ENCODE measurements around the gene LRBA.

The LRBA gene

DNA sequence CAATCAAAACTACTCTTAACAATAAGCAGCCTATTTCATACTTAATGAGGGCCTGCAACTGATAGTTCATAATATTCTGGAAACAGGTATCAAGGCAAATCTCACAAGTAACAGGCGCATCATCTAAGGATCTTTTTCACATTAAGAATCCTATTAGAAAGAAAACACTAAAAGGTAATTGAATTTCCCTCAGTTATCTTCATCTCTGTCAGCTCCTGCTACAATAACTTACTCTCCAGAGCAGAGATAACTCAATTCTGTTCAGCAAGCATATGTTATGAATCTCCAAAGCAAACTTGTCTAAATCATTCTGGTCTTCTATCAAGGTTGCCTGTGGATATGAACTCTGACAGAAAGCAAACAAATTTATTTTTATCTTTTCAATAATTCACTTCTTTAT, 307.1 kb downstream of the LRBA start:
- no peak overlapping the region for H3K4me3 ChIP-seq (ENCODE audit: low read depth, low read length, poor library complexity, severe bottlenecking)
- no peaks in the 10 kb centered on the region for H3K36me3 ChIP-seq (ENCODE audit: insufficient read depth, low read length)
- no peaks in the 10 kb centered on the region for H4K20me1 ChIP-seq (ENCODE audit: insufficient read depth, low read length)
- H3K4me1 ChIP-seq (ENCODE audit: insufficient read depth, low read length, severe bottlenecking): no peaks in the 10 kb centered on the region
- H3K9ac ChIP-seq (ENCODE audit: low read length): no peak overlapping the region
- H3K4me2 ChIP-seq (ENCODE audit: low read length): no peak overlapping the region
- no peaks in the 10 kb centered on the region for H3K9me3 ChIP-seq (ENCODE audit: low read length)
- H3K9me2 ChIP-seq (ENCODE audit: low read depth, low read length): no peaks in the 10 kb centered on the region
- TF ChIP-seq, protein P1, sequence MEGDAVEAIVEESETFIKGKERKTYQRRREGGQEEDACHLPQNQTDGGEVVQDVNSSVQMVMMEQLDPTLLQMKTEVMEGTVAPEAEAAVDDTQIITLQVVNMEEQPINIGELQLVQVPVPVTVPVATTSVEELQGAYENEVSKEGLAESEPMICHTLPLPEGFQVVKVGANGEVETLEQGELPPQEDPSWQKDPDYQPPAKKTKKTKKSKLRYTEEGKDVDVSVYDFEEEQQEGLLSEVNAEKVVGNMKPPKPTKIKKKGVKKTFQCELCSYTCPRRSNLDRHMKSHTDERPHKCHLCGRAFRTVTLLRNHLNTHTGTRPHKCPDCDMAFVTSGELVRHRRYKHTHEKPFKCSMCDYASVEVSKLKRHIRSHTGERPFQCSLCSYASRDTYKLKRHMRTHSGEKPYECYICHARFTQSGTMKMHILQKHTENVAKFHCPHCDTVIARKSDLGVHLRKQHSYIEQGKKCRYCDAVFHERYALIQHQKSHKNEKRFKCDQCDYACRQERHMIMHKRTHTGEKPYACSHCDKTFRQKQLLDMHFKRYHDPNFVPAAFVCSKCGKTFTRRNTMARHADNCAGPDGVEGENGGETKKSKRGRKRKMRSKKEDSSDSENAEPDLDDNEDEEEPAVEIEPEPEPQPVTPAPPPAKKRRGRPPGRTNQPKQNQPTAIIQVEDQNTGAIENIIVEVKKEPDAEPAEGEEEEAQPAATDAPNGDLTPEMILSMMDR (IDR thresholded peaks at IDR 0.05; ENCODE audit: low read length): no peak
- TF ChIP-seq EZH2 (IDR thresholded peaks at IDR 0.05; ENCODE audit: borderline replicate concordance, low read length): no peak
- H3K79me2 ChIP-seq (ENCODE audit: insufficient read depth, low read length): no peaks in the 10 kb centered on the region
- no peaks in the 10 kb centered on the region for H3F3A ChIP-seq (ENCODE audit: insufficient read depth, low read length)
- no peak overlapping the region for H2AFZ ChIP-seq (ENCODE audit: low read length)
- H3K27me3 ChIP-seq (ENCODE audit: insufficient read depth, low read length): no peaks in the 10 kb centered on the region
- H3K27ac ChIP-seq (ENCODE audit: low read depth, low read length, poor library complexity, severe bottlenecking): no peak overlapping the region

DNA sequence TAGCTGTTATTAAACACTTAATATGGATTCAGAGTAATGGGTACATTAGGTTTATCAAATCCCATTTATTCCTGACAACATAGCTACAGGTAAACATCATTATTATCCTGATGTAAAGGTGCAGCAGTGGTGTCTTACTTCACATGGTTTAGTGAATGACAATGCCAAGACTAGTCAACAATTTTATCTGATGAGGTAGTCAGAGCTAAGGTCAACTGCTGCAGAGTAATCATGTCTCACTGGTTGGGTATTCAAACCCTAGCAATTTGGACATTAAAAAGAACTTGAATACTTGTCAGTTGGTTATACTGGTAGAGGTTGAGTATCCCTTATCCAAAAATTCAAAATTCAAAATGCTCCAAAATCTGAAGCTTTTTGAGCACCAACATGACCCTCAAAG, 315.5 kb downstream of the LRBA start:
- Histone ChIP-seq H3K9ac (ENCODE audit: low read length) (no peak overlapping the region), H3K4me2 (ENCODE audit: low read length) (no peak overlapping the region), H3F3A (ENCODE audit: insufficient read depth, low read length) (no peaks in the 10 kb centered on the region), H3K36me3 (ENCODE audit: insufficient read depth, low read length) (no peaks in the 10 kb centered on the region), H3K27me3 (ENCODE audit: insufficient read depth, low read length) (no peaks in the 10 kb centered on the region), H4K20me1 (ENCODE audit: insufficient read depth, low read length) (no peaks in the 10 kb centered on the region), H3K9me2 (ENCODE audit: low read depth, low read length) (no peaks in the 10 kb centered on the region), H3K27ac (ENCODE audit: low read depth, low read length, poor library complexity, severe bottlenecking) (no peak overlapping the region), H3K9me3 (ENCODE audit: low read length) (no peaks in the 10 kb centered on the region), H2AFZ (ENCODE audit: low read length) (no peak overlapping the region), H3K4me3 (ENCODE audit: low read depth, low read length, poor library complexity, severe bottlenecking) (no peak overlapping the region), H3K4me1 (ENCODE audit: insufficient read depth, low read length, severe bottlenecking) (no peaks in the 10 kb centered on the region), H3K79me2 (ENCODE audit: insufficient read depth, low read length) (no peaks in the 10 kb centered on the region)
- TF ChIP-seq, protein P1 (IDR thresholded peaks at IDR 0.05; ENCODE audit: low read length): no peak
- TF ChIP-seq EZH2 (IDR thresholded peaks at IDR 0.05; ENCODE audit: borderline replicate concordance, low read length): no peak

DNA sequence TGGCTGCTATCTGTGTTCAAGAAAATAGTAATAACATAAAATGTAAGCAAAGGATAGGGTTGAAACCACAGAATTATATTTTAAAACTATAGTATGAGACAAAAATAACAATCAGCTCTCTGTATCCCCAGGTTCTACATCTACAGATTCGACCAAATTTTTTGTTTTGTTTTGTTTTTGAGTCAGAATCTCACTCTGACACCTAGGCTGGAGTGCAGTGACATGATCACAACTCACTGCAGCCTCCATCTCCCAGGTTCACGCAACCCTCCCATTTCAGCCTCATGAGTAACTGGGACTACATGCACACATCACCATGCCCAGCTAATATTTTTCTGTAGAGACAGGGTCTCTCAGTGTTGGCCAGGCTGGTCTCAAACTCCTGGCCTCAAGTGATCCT, 319.9 kb downstream of the LRBA start:
- TF ChIP-seq, protein P1 (IDR thresholded peaks at IDR 0.05; ENCODE audit: low read length): no peak
- TF ChIP-seq EZH2 (IDR thresholded peaks at IDR 0.05; ENCODE audit: borderline replicate concordance, low read length): no peak
- no peaks in the 10 kb centered on the region for H3K27me3 ChIP-seq (ENCODE audit: insufficient read depth, low read length)
- no peak overlapping the region for H3K27ac ChIP-seq (ENCODE audit: low read depth, low read length, poor library complexity, severe bottlenecking)
- no peak overlapping the region for H2AFZ ChIP-seq (ENCODE audit: low read length)
- H3K4me2 ChIP-seq (ENCODE audit: low read length): no peak overlapping the region
- no peak overlapping the region for H3K9ac ChIP-seq (ENCODE audit: low read length)
- no peaks in the 10 kb centered on the region for H3K4me1 ChIP-seq (ENCODE audit: insufficient read depth, low read length, severe bottlenecking)
- no peaks in the 10 kb centered on the region for H3K36me3 ChIP-seq (ENCODE audit: insufficient read depth, low read length)
- H3F3A ChIP-seq (ENCODE audit: insufficient read depth, low read length): no peaks in the 10 kb centered on the region
- no peaks in the 10 kb centered on the region for H4K20me1 ChIP-seq (ENCODE audit: insufficient read depth, low read length)
- H3K4me3 ChIP-seq (ENCODE audit: low read depth, low read length, poor library complexity, severe bottlenecking): no peak overlapping the region
- no peaks in the 10 kb centered on the region for H3K9me3 ChIP-seq (ENCODE audit: low read length)
- no peaks in the 10 kb centered on the region for H3K79me2 ChIP-seq (ENCODE audit: insufficient read depth, low read length)
- no peaks in the 10 kb centered on the region for H3K9me2 ChIP-seq (ENCODE audit: low read depth, low read length)

All from OCI-LY1 (cell line).